Gastrocnemius medialis (tissue), 4 donors: ENCODE measurements around the gene C9orf85.

Source experiments
- POLR2A ChIP-seq, 2 donors: fragments of 450-650 bp; IDR thresholded peaks; one replicate each; pipeline ENCODE4 v1.6.1; 2017; ENCODE audit warnings: antibody characterized with exemption in 2 of 2, mild to moderate bottlenecking in 2 of 2, moderate library complexity in 2 of 2
- TF ChIP-seq, protein P1 (sequence below), 5 experiments: fragments of 450-650 bp in 3 of 5; fragments of 200-600 bp in 2 of 5; sonication (generic) in 2 of 5; IDR thresholded peaks in 4 of 5; conservative IDR thresholded peaks in 1 of 5; 1 replicate in 4 of 5; 2 replicates in 1 of 5; pipeline ENCODE4 v1.5.1; 2016 to 2019; ENCODE audit warnings: antibody characterized with exemption in 5 of 5, mild to moderate bottlenecking in 3 of 5, moderate library complexity in 3 of 5

DNA sequence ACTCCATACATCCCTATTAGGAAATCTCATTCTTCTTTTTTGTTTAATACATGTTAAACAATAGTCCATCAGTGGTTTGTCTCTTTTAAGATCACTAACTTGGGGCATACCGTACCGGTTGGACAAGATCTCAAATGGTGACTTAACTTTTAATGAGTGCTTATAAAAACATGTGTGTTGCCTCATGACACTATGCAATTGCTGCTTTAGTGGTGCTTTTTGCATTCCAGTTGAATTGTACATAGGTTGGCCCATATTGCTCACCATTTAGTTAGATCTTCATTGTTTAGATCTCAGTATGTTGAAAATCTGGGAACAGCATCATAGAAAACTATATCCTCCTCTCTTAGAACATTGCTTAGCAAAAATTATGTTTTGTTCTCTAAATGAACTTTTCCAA is 17.8 kb downstream of the C9orf85 start:
- TF ChIP-seq, protein P1, sequence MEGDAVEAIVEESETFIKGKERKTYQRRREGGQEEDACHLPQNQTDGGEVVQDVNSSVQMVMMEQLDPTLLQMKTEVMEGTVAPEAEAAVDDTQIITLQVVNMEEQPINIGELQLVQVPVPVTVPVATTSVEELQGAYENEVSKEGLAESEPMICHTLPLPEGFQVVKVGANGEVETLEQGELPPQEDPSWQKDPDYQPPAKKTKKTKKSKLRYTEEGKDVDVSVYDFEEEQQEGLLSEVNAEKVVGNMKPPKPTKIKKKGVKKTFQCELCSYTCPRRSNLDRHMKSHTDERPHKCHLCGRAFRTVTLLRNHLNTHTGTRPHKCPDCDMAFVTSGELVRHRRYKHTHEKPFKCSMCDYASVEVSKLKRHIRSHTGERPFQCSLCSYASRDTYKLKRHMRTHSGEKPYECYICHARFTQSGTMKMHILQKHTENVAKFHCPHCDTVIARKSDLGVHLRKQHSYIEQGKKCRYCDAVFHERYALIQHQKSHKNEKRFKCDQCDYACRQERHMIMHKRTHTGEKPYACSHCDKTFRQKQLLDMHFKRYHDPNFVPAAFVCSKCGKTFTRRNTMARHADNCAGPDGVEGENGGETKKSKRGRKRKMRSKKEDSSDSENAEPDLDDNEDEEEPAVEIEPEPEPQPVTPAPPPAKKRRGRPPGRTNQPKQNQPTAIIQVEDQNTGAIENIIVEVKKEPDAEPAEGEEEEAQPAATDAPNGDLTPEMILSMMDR (IDR thresholded peaks at IDR 0.05 in 4 of 5, conservative IDR thresholded peaks at IDR 0.05 in 1 of 5), result no peak
- no peak for TF ChIP-seq POLR2A (IDR thresholded peaks at IDR 0.05)
